Adrenal gland (tissue), 5 donors: Measurements from ENCODE around the gene NPR1.

Experiments used
- CTCF ChIP-seq, 6 experiments: fragments of 450-650 bp in 4 of 6; fragments of 200-600 bp in 2 of 6; sonication (generic) in 1 of 6; IDR thresholded peaks; 1 replicate in 5 of 6; 2 replicates in 1 of 6; pipeline versions ENCODE4 v1.5.1 to v1.8.0; 2016 to 2021; ENCODE audit warnings: antibody characterized with exemption in 6 of 6, mild to moderate bottlenecking in 2 of 6, moderate library complexity in 1 of 6
- POLR2A ChIP-seq, 2 donors: fragments of 450-650 bp; IDR thresholded peaks; one replicate each; pipeline ENCODE4 v1.6.1; 2017; ENCODE audit warnings: antibody characterized with exemption in 2 of 2, mild to moderate bottlenecking in 2 of 2, moderate library complexity in 1 of 2
- donor health status: DM: no; HTN: no; CAD: no.

DNA sequence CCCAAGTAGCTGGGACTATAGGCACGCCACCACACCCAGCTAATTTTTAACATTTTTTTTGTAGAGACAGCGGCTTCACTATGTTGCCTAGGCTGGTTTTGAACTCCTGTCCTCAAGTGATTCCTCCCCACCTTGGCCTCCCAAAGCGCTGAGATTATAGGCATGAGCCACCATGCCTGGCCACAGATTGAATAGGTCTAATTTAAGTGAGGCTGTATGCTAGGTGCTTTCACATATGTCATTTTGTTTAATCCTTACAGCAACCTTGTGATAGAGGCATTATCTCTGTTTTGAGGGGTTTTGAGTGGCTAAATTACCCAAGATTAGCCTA, 56.6 kb downstream of the NPR1 start:
- no peak for TF ChIP-seq CTCF (IDR thresholded peaks at IDR 0.05)
- TF ChIP-seq POLR2A (IDR thresholded peaks at IDR 0.05), result no peak
